ENCODE measurements around the gene MACROD1. TPM values are rescaled to one million over a fixed set of nuclear protein-coding genes. Genes with fewer than 3 reads are reported as not detected.

MACROD1 gene
- total RNA-seq, 1 donor from 2014 or later, result 61.4 TPM

DNA sequence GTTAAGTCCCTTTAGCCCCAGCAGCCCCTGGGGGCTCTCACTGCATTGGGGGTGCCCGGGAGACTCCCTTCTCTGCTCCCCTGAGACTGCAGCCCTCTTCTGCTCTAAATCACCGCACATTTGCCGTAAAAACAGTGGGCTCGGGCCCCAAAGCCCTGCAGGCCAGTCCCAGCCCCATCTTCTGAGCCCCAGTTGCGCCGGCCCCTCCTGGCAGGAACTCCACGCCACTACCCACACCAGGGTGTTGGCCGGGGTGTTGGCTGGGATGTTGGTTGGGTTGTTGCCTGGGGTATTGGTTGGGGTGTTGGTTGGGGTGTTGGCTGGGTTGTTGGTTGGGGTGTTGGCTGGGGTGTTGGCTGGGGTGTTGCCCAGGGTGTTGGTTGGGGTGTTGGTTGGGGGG is 156.2 kb downstream of the MACROD1 start:
- H3K27ac ChIP-seq, result no peak overlapping the region
- no peak overlapping the region for H3K4me3 ChIP-seq
- H3K27me3 ChIP-seq, result no peaks in the 10 kb centered on the region
- no peaks in the 10 kb centered on the region for H3K9me3 ChIP-seq
- no peaks in the 10 kb centered on the region for H3K36me3 ChIP-seq
- no peak for DNase-seq (ENCODE audit: extremely low spot score in 2 of 2)
- intact Hi-C loops (cut with DNase I), result loop anchor here (10.0 kb wide), 1 partner anchor 1835 kb away; no protein-coding TSS in a partner anchor
- H3K4me1 ChIP-seq, result peaks cover 14% of the 10 kb centered on the region
- TF ChIP-seq, protein P1, sequence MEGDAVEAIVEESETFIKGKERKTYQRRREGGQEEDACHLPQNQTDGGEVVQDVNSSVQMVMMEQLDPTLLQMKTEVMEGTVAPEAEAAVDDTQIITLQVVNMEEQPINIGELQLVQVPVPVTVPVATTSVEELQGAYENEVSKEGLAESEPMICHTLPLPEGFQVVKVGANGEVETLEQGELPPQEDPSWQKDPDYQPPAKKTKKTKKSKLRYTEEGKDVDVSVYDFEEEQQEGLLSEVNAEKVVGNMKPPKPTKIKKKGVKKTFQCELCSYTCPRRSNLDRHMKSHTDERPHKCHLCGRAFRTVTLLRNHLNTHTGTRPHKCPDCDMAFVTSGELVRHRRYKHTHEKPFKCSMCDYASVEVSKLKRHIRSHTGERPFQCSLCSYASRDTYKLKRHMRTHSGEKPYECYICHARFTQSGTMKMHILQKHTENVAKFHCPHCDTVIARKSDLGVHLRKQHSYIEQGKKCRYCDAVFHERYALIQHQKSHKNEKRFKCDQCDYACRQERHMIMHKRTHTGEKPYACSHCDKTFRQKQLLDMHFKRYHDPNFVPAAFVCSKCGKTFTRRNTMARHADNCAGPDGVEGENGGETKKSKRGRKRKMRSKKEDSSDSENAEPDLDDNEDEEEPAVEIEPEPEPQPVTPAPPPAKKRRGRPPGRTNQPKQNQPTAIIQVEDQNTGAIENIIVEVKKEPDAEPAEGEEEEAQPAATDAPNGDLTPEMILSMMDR (IDR thresholded peaks at IDR 0.05), result no peak
- TF ChIP-seq POLR2A (IDR thresholded peaks at IDR 0.05) (no peak), POLR2AphosphoS5 (IDR thresholded peaks at IDR 0.05; ENCODE audit: insufficient read depth in 1 of 2, low read depth in 1 of 2) (no peak)

DNA sequence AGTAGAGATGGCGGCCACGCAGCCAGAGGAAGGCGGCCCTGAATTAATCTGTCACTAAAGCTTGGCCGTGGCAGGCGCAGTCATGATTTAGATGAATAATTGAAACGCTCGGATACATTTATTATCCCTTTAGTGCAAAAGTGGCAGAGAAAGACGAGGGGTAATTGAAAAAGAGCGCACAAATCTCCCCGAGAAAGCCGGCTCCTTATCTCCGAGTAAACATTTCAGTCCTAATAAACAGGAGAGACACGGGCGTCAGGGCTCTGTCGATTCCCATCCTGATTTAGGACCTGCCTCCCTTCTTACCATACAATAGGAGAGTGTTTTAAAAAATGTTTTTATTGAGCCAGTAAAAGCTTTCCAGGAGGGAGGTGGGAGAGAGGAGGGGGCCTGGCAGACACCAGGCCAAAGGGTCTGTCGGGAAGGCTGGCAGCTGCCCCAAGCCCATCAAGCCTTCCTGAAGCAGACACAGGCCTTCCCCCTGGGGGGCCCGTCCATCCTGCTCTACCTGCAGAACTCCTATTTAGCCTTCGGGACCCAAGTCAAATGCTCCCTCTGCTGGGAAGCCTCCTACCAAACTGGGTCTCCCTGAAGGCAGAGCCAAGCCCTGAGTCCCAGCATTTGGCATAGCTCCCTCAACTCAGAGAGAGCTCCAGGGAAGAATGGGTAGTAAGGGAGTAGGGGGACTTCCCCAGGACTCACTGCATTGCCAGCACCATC is 156.8 kb downstream of the MACROD1 start:
- H3K4me1 ChIP-seq, result peaks cover 14% of the 10 kb centered on the region
- no peak overlapping the region for H3K4me3 ChIP-seq
- intact Hi-C loops (cut with DNase I), result no loop called here
- no peaks in the 10 kb centered on the region for H3K36me3 ChIP-seq
- H3K9me3 ChIP-seq, result no peaks in the 10 kb centered on the region
- no peak for DNase-seq (ENCODE audit: extremely low spot score in 2 of 2)
- no peak overlapping the region for H3K27ac ChIP-seq
- TF ChIP-seq, protein P1 (IDR thresholded peaks at IDR 0.05), result no peak
- no peak for TF ChIP-seq POLR2AphosphoS5 (IDR thresholded peaks at IDR 0.05; ENCODE audit: insufficient read depth in 1 of 2, low read depth in 1 of 2)
- TF ChIP-seq POLR2A (IDR thresholded peaks at IDR 0.05), result no peak
- no peaks in the 10 kb centered on the region for H3K27me3 ChIP-seq

DNA sequence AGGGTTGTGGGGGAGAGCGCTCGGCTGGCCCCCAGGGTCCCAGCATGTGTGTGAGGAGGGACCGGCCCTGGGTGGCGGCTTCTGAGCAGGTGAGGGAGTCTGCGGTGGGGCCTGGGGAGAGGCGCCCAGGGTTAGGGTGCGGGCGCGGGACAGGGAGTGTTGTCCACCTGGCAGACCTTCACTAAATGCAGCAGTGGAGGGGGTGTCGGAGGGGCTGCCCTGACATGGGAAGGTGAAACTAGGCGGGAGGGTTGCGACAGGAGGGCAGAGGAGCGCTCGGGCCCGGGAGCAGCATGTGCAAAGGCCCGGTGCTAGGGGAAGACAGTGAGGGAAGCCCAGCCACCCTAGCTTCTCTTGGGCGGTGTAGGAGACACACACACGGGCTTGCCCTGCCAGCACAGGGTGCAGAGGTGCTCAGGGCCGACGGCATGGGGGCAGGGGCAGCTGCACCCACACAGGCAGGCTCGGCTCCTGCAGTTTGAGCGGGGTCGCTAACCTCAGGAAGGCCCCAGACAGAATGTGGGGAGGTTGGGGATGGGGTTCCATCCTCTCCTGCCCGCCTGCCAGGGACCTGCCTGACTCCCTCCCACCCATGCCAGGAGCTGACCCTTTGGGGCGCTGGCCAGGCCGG is 157.5 kb downstream of the MACROD1 start:
- Histone ChIP-seq H3K9me3 (no peaks in the 10 kb centered on the region), H3K27ac (peak overlapping the region; percentile 4), H3K36me3 (no peaks in the 10 kb centered on the region), H3K4me1 (peaks cover 14% of the 10 kb centered on the region), H3K4me3 (no peak overlapping the region), H3K27me3 (no peaks in the 10 kb centered on the region)
- TF ChIP-seq POLR2A (IDR thresholded peaks at IDR 0.05), result no peak
- TF ChIP-seq, protein P1 (IDR thresholded peaks at IDR 0.05), result no peak
- TF ChIP-seq POLR2AphosphoS5 (IDR thresholded peaks at IDR 0.05; ENCODE audit: insufficient read depth in 1 of 2, low read depth in 1 of 2), result no peak
- no peak for DNase-seq (ENCODE audit: extremely low spot score in 2 of 2)
- intact Hi-C loops (cut with DNase I), result no loop called here

DNA sequence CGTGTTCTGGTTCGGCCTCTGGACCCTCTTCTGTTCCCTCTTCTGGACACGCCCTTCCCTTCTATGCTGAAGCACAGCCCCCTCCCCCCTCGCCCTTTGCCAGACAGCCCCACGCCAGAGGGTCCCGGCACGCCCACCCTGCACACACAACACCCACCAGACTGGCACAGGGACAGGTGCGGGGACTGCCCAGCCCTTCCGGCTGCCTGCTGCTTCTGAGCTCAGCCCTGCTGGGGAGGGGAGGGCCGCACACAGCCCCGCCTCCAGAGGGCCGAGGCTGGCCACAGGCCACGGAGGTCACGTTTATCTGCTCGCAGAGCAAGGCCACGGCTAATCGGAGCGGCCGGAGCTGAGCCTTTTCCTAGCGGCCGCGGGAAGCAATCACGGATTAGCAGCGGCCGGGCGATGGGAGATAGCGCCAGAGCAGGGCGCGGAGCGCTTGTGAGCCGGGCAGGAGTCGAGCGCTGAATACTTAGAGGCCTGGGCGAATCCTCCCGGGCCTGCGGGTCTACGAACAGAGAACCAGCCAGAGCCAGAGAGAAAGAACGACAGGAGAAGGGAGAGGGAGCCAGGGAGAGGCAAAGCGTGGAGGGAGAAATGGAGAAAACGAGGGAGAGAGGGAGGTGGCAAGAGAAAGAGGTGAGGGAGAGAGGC is 158.2 kb downstream of the MACROD1 start:
- Histone ChIP-seq H3K9me3 (no peaks in the 10 kb centered on the region), H3K4me1 (peaks cover 14% of the 10 kb centered on the region), H3K27ac (peak overlapping the region; percentile 4), H3K36me3 (no peaks in the 10 kb centered on the region), H3K27me3 (no peaks in the 10 kb centered on the region), H3K4me3 (peak overlapping the region; percentile 34 to 51)
- TF ChIP-seq, protein P1 (IDR thresholded peaks at IDR 0.05), result peak in 1 of 3 experiments; percentile 22
- TF ChIP-seq POLR2AphosphoS5 (IDR thresholded peaks at IDR 0.05; ENCODE audit: insufficient read depth in 1 of 2, low read depth in 1 of 2) (peak in 1 of 2 donors; percentile 36), POLR2A (IDR thresholded peaks at IDR 0.05) (no peak)
- intact Hi-C loops (cut with DNase I), result no loop called here
- no peak for DNase-seq (ENCODE audit: extremely low spot score in 2 of 2)
